ENCODE results near the gene TRANK1. TPM values are rescaled to one million over a fixed set of nuclear protein-coding genes. Genes with fewer than 3 reads are reported as not detected.

Gene TRANK1
- total and polyA plus RNA-seq, 2 donors from 2014 or later, result 1.2 to 21.4 TPM

GRCh38 chr3:36843065-36844051 lies 101.5 kb downstream of the TRANK1 start:
- H3K4me1 ChIP-seq (ENCODE audit: control insufficient read depth in 2 of 3, insufficient read depth in 2 of 3, low read depth in 1 of 3, low read length in 3 of 3), result no peaks in the 10 kb centered on the region
- intact Hi-C loops (cut with DNase I), result no loop called here
- no peak overlapping the region for H3K4me3 ChIP-seq (ENCODE audit: low read length in 3 of 3)
- TF ChIP-seq, protein P1, sequence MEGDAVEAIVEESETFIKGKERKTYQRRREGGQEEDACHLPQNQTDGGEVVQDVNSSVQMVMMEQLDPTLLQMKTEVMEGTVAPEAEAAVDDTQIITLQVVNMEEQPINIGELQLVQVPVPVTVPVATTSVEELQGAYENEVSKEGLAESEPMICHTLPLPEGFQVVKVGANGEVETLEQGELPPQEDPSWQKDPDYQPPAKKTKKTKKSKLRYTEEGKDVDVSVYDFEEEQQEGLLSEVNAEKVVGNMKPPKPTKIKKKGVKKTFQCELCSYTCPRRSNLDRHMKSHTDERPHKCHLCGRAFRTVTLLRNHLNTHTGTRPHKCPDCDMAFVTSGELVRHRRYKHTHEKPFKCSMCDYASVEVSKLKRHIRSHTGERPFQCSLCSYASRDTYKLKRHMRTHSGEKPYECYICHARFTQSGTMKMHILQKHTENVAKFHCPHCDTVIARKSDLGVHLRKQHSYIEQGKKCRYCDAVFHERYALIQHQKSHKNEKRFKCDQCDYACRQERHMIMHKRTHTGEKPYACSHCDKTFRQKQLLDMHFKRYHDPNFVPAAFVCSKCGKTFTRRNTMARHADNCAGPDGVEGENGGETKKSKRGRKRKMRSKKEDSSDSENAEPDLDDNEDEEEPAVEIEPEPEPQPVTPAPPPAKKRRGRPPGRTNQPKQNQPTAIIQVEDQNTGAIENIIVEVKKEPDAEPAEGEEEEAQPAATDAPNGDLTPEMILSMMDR (IDR thresholded peaks at IDR 0.05; ENCODE audit: borderline replicate concordance, extremely low read depth, insufficient read depth), result peak; percentile 28
- no peak overlapping the region for H3K9ac ChIP-seq (ENCODE audit: low read length in 3 of 3)
- peaks cover 0 to 8% (median 5%) of the 10 kb centered on the region in 3 donors for H3K36me3 ChIP-seq (ENCODE audit: control insufficient read depth in 2 of 3, insufficient read depth in 3 of 3, low read length in 3 of 3)
- no peak for FAIRE-seq
- H3K27me3 ChIP-seq (ENCODE audit: control insufficient read depth, insufficient read depth, low read length), result no peaks in the 10 kb centered on the region
- peak in 2 of 5 donors; percentile 17 to 18 for DNase-seq
- H3K9me3 ChIP-seq (ENCODE audit: control insufficient read depth in 2 of 3, insufficient read depth in 1 of 3, low read length in 3 of 3), result peaks cover 0 to 7% (median 0%) of the 10 kb centered on the region in 3 donors
- H3K27ac ChIP-seq (ENCODE audit: low read depth in 2 of 2, low read length in 2 of 2), result no peak overlapping the region

GRCh38 chr3:36842275-36842674 lies 102.6 kb downstream of the TRANK1 start:
- TF ChIP-seq, protein P1 (IDR thresholded peaks at IDR 0.05; ENCODE audit: borderline replicate concordance, extremely low read depth, insufficient read depth), result no peak
- H3K27me3 ChIP-seq (ENCODE audit: control insufficient read depth, insufficient read depth, low read length), result no peaks in the 10 kb centered on the region
- FAIRE-seq (no peak), DNase-seq (no peak)
- no peak overlapping the region for H3K9ac ChIP-seq (ENCODE audit: low read length in 3 of 3)
- intact Hi-C loops (cut with DNase I), result no loop called here
- peaks cover 0 to 7% (median 0%) of the 10 kb centered on the region in 3 donors for H3K9me3 ChIP-seq (ENCODE audit: control insufficient read depth in 2 of 3, insufficient read depth in 1 of 3, low read length in 3 of 3)
- no peaks in the 10 kb centered on the region for H3K4me1 ChIP-seq (ENCODE audit: control insufficient read depth in 2 of 3, insufficient read depth in 2 of 3, low read depth in 1 of 3, low read length in 3 of 3)
- H3K36me3 ChIP-seq (ENCODE audit: control insufficient read depth in 2 of 3, insufficient read depth in 3 of 3, low read length in 3 of 3), result peaks cover 0 to 8% (median 7%) of the 10 kb centered on the region in 3 donors
- no peak overlapping the region for H3K27ac ChIP-seq (ENCODE audit: low read depth in 2 of 2, low read length in 2 of 2)
- H3K4me3 ChIP-seq (ENCODE audit: low read length in 3 of 3), result no peak overlapping the region

GRCh38 chr3:36840453-36840921 lies 104.4 kb downstream of the TRANK1 start:
- Histone ChIP-seq H3K27me3 (ENCODE audit: control insufficient read depth, insufficient read depth, low read length) (no peaks in the 10 kb centered on the region), H3K4me3 (ENCODE audit: low read length in 3 of 3) (no peak overlapping the region), H3K27ac (ENCODE audit: low read depth in 2 of 2, low read length in 2 of 2) (no peak overlapping the region), H3K4me1 (ENCODE audit: control insufficient read depth in 2 of 3, insufficient read depth in 2 of 3, low read depth in 1 of 3, low read length in 3 of 3) (no peaks in the 10 kb centered on the region), H3K9me3 (ENCODE audit: control insufficient read depth in 2 of 3, insufficient read depth in 1 of 3, low read length in 3 of 3) (peaks cover 0 to 7% (median 0%) of the 10 kb centered on the region in 3 donors), H3K9ac (ENCODE audit: low read length in 3 of 3) (no peak overlapping the region), H3K36me3 (ENCODE audit: control insufficient read depth in 2 of 3, insufficient read depth in 3 of 3, low read length in 3 of 3) (peaks cover 0 to 8% (median 5%) of the 10 kb centered on the region in 3 donors)
- intact Hi-C loops (cut with DNase I), result no loop called here
- FAIRE-seq (no peak), DNase-seq (no peak)
- TF ChIP-seq, protein P1 (IDR thresholded peaks at IDR 0.05; ENCODE audit: borderline replicate concordance, extremely low read depth, insufficient read depth), result no peak
